AG09309 (cell line): ENCODE data around the gene GLYR1.

Experiments
- DNase-seq: peaks from one replicate; pipeline ENCODE4 v3.0.0-alpha.2; 2010; ENCODE audit warnings: low read depth
- H3K4me3 ChIP-seq: 2 replicates; pipeline ENCODE4 v1.5.1; 2011; ENCODE audit warnings: mild to moderate bottlenecking, low read depth, low read length, moderate library complexity; ENCODE audit not compliant: control insufficient read depth
- CTCF ChIP-seq: IDR thresholded peaks from 2 replicates; pipeline ENCODE4 v1.5.1; 2011; ENCODE audit warnings: mild to moderate bottlenecking, low read depth, low read length, inconsistent platforms; ENCODE audit not compliant: insufficient read depth, control insufficient read depth; ENCODE audit errors: missing control alignments

GLYR1 gene

GRCh38 chr16:4803898-4804762 lies 43.0 kb downstream of the GLYR1 start:
- DNase-seq, result no peak
- H3K4me3 ChIP-seq, result no peak overlapping the region
- TF ChIP-seq CTCF, result no peak

DNA sequence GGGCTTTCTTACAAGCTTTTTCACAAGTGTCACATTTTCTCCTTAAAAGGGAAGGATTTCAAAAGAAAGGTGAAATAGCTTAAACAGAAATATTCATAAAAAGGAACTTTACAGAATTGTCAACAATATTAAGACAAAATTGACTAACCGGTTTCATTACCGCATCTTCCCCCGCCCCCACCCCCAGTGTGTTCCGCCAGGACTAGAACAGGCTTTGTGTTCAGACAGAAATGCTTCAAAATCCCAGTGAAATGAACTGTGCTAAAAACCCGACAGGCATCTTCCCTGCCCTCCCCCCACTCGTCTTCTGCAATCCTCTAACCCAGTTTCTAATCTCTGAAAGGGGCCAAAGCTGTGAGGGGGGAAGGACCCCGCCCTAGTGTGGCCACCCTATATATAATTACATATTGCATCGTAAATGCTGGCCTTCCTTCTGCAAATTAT lies 43.7 kb downstream of the GLYR1 start:
- DNase-seq, result no peak
- H3K4me3 ChIP-seq, result no peak overlapping the region

DNA sequence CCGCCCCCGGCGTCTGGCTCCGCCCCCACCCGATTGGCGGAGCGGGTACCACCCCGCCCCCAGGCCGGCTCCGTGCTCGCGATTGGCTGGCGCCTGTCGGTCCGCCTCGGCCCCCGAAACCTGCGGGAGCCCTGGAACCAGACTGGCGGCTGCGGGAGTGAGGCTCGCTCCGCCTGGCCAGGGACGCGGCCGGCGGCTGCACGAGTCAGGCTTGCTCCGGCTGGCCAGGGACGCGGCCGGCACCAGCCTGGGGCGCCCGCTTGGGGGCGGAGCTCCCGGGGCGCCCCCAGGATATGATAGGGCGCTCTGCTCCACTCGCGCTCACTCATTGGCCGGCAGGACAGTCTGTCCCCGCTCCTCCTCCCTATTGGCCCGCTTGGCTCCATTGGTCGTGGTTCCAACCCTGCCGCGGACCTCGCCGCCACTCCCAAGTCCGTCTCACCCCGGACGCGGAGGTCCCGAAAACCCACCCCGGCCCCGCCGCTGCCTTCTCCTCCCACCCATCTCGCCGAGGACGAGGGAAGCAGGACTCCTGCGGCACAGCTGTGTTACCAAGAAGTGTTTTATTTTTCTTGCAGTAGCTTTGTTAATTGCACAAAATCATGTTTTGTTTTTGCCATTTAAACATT lies 44.3 kb downstream of the GLYR1 start:
- no peak for TF ChIP-seq CTCF
- peak; percentile 61 for DNase-seq
- peak overlapping the region; percentile 50 for H3K4me3 ChIP-seq

More for the DNA sequence above, 43.7 kb downstream of the GLYR1 start:
- no peak for TF ChIP-seq CTCF

DNA sequence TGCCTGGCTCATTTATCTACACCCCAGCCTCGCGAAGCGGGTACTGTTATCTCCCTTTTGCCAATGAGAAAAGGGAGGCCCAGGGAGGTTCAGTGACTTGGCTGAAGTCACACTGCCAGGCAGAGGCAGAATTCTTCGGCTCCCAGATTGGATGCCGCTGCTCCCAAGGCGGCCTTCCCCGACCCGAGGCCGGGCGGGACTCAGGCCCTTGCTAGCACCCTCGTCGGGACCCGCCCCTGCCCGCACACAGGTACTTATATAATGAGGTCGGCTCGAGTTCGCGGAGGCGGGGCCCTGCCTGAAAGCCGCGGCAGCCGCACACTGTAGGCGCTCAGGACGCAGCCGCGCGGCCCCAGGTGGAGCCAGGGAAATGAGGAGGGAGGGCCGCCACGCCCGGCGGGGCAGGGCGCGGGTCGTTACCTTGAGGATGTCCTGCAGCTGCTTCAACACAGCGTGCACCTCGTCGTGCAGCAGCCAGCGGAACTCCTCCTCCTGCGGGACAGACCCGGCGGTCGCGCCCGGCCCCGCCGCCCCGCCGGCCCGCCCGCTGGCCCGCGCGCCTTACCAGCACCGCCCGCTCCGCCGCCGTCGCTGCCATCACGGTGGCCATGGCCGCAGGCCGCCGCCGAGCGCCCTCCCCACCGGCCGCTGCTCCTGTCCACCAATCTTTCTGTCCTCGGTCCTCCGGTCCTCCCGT lies 45.0 kb downstream of the GLYR1 start, which contains the start of gene ROGDI:
TSS of gene ROGDI (minus strand) at position 672 of the 697 bp plus-strand sequence. CDS start at position 610, 62 bp downstream.
- no peak for DNase-seq
- TF ChIP-seq CTCF, result no peak
- H3K4me3 ChIP-seq, result peak within 1 kb of the TSS; percentile 50

GRCh38 chr16:4801051-4801961 lies 45.8 kb downstream of the GLYR1 start:
- DNase-seq, result no peak
- peak overlapping the region; percentile 50 for H3K4me3 ChIP-seq
- TF ChIP-seq CTCF, result no peak
